HG03354 (cell line): Measurements from ENCODE around the gene CDH12.
"Not testable (repeated sequence)": the region's sequence is repeated elsewhere in the genome, so short reads cannot be mapped to it uniquely, and the experiment has no call there.

Experiments
- ATAC-seq: cut with Tn5 transposase; IDR thresholded peaks from one replicate; pipeline ENCODE4 v1.9.1; 2021; ENCODE audit warnings: mild to moderate bottlenecking; ENCODE audit not compliant: unreplicated experiment, poor library complexity, severe bottlenecking

CDH12 gene

GRCh38 chr5:22223079-22223478, 630.1 kb downstream of the CDH12 start:
- ATAC-seq: no peak

DNA sequence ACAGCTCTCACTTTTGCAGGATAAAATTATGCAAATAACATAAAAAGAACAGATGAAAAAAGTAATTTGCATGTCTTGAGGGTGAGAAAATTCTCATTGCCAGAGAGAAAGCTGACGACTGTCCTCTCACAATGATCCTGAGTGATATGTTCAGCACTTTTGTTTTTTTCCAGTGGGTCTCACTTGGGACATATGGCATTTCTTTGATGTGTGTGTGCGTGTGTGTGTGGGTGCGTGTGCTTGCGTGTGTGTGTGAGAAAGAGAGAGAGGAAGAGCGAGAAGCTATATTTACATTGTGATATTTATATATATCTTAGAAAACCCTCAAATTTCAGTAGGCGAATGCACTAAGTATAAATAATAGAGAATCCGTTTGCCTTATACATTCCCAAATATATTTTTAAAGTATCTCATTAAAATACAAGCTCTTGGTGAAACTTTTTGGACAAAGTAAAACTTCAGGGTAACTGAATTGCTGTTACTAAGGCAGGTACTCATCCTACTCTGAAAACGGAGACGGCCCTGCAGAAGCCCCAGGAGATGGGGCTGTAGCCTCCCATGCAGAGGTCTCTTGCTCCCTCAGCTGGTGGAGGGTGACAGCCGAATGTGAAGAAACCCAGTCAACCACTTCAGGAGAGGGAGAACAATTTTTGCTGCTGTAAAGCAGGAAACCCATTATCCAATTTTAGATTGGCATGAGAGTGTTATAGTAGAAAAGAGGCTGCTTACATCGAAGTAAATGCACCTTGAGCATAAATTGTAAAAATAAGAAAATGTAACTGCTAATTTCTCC, 639.2 kb downstream of the CDH12 start:
- not testable (repeated sequence) for ATAC-seq

DNA sequence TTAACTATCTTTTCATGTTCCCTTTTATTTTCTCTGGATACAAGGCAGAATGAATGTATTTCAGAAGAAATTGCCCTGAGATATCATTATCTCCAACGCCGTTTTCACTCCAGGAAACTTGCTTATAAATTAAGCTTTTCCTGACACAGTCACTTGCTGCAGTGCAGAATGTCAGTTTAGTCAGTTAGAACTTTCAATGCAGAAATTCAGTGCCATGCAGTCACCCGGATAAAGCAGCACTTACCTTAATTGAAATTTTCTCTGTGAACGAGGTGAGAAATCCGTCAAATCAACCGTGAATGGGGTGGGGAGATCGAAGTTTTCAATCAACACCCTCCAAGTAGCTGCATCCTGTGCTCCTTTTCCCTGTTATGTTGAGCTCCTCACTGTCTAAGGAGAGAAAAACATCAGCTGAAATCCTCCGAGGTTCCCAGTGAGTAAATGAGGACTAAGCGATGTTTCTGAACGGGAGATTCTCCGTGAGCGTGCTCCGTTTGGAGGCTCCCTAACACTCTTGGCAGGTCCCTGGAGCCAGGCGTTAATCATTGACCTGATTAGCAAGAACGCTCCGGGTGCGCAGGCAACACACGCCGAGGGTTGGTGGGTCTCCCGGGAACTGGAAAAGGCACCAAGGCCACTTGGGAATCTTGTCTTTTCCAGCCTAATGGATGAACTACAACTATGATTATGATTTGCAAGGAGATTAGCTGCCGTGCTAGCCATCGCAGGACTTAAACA, 640.7 kb downstream of the CDH12 start:
- ATAC-seq: not testable (repeated sequence)

DNA sequence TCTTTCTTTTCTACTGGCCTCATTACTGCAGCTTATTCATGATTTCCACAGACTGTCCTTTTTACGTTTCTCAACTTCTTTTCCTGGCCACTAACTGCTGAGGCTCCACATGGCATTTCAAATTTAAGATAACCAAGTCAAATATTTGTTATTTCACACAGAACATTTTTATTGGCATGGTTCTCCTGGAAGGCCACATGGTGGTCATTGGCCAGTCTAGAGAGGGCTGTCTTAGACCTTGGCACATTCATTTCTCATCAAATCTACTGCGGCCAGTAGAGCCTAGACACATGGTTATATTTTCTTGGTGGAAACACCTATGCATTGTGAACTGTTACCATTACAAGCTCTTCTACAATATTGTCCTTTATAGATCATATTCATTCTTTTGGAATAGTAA, 644.7 kb downstream of the CDH12 start:
- ATAC-seq: not testable (repeated sequence)

DNA sequence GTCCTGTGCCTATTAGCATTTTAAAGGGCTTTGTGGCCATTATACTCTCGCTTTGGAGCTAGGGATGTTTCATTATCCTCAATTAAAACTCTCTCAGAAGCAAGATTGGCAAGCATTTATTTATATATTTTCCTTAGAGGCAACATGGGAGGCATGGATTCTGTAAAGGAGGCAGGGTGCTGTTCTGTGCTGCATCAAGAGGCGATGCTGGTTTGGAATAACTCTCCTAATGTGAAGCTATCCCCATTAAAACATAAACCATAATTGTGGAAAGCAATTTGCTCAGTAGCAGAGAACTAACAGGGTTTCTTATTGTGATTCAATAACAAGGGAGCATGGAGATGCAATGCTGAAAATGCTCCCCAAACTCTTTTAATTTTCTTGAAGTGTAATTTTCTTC, 664.5 kb downstream of the CDH12 start:
- not testable (repeated sequence) for ATAC-seq

- ATAC-seq: not testable (repeated sequence)
Observed at GRCh38 chr5:22187632-22188228, 665.4 kb downstream of the CDH12 start.

DNA sequence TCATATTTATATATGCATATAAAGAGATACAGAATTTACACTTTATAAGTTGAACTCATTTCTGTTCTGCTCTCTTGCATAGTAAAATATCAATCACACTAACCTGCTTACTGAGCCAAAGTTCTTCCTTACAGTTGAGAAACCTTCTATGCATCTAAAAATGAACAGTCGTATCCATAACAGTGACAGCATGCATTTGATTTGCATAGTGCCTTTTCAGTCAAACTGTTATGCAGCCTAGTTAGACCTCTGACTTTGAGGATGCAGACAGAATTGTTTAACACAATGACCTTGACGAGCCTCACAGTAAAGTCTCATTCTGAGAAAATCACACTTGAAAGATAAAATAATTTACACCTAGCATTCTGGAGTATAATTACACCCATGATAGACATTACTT, 683.9 kb downstream of the CDH12 start:
- ATAC-seq: not testable (repeated sequence)

DNA sequence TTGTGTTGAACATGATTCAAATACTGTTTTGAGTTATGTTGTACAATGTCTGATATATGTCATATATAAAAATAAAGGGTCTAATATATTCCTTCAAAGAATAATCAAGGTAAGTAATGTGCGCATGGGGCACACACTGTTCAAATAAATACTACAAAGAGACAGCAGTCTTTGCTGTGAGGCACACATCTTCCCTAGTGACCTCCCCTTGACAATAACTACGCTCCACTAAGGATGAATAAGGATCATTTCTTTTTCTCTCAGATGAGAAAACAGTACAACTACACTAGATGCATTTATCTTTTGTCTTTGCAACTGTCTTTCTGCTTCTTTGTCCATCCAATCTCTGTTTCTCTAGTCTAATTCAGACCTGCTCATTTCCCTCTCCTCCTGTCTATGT, 684.4 kb downstream of the CDH12 start:
- not testable (repeated sequence) for ATAC-seq

DNA sequence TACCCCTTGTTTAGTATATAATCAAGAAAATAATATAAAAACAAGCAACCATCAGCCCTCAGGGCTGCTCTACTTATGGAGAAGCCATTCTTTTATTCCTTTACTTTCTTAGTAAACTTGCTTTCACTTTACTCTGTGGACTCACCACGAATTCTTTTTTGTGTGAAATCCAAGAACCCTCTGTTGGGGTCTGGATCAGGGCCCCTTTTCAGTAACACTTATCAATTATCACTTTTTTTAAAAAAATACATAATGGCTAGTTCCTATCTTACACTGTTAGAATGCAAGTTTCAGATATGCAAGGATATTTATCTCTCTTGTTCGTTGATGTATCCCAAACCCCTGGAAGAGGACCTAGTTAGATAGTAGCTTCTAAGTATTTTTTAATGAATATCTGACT, 687.2 kb downstream of the CDH12 start:
- ATAC-seq: not testable (repeated sequence)

- ATAC-seq: not testable (repeated sequence)
Observed at GRCh38 chr5:22164910-22165748, 688.0 kb downstream of the CDH12 start.

GRCh38 chr5:22156953-22157352, 696.2 kb downstream of the CDH12 start:
- not testable (repeated sequence) for ATAC-seq

DNA sequence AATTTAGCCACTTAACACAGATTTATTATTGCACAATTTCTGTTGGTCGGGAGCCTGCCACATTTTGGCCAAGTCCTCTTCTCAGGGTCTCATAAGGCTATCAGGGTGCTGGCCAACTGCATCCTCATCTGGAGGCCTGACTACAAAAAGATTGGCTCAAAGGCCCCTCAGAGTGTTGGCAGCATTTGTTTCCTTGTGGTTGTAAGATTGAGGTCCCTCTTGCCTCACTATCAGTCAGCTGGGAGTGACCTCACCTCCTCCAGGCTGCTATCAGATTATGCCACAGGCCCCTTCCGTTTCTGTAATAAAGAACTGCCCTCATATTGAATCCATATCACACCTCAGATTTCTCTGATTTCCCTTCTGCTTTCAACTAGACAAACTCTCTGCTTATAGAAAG, 698.4 kb downstream of the CDH12 start:
- not testable (repeated sequence) for ATAC-seq

DNA sequence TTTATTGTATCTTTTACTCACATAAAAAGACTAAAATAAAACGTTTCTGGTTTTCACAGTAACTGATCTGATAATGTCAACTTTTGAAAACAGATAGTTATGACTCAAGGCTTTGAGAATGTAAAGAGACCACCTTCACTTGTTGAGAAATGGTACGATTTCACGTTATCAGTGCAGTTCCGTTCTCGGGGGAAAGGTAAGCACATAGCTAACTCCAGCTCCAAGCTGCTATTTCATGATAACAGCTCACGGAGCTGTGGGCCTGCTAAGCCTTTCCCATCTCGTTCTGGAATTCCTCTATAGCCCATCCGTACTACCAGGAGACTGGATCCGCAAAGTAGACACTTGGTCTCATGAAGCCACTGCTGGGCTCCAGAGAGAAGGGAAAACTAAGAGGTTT, 701.3 kb downstream of the CDH12 start:
- not testable (repeated sequence) for ATAC-seq

- ATAC-seq: not testable (repeated sequence)
Observed at GRCh38 chr5:22140418-22140817, 712.7 kb downstream of the CDH12 start.

GRCh38 chr5:22139662-22140300, 713.4 kb downstream of the CDH12 start:
- not testable (repeated sequence) for ATAC-seq

GRCh38 chr5:22111320-22111719, 741.8 kb downstream of the CDH12 start:
- ATAC-seq: no peak

DNA sequence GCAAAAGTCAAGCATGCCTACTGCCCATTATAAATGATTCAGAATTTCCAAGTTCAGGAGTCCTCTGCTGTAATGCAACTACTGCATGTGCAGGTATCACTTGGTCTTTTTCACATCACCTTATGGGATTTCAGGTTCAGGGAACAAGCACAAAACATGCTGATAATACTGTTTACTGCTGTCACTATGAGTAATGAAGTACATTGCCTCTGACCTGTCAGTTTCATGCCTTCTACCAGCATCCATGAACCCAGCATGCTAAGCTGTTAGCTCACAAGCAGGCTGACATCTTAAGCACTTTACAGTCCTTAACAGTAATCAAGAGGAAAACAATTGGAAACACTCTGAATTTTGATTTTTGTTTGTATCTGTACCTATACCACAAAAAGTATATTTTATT, 743.8 kb downstream of the CDH12 start:
- ATAC-seq: no peak

GRCh38 chr5:22108545-22108944, 744.6 kb downstream of the CDH12 start:
- no peak for ATAC-seq

GRCh38 chr5:22102823-22103359, 750.3 kb downstream of the CDH12 start:
- ATAC-seq: no peak
